Neural progenitor cell (in vitro differentiated cells): Measurements from ENCODE around the gene CCM2. TPM values are rescaled to one million over a fixed set of nuclear protein-coding genes. Genes with fewer than 3 reads are reported as not detected.

Source experiments
- DNase-seq: peaks from one replicate; pipeline ENCODE4 v3.0.0-alpha.2; 2016; ENCODE audit warnings: low spot score
- H2AFZ ChIP-seq: fragments of 200-600 bp; sonication (generic); replicated peaks from 2 replicates; pipeline ENCODE4 v1.6.1; 2016; ENCODE audit warnings: antibody characterized with exemption
- H3F3A ChIP-seq: fragments of 200-600 bp; sonication (generic); 2 replicates; pipeline ENCODE4 v1.6.1; 2016; ENCODE audit warnings: antibody characterized with exemption, low read depth
- H3K27ac ChIP-seq: fragments of 200-600 bp; sonication (generic); 2 replicates; pipeline ENCODE4 v1.5.1; 2016; ENCODE audit warnings: mild to moderate bottlenecking
- H3K27me3 ChIP-seq: fragments of 200-600 bp; sonication (generic); 2 replicates; pipeline ENCODE4 v1.6.1; 2016; ENCODE audit warnings: mild to moderate bottlenecking, moderate library complexity
- H3K36me3 ChIP-seq: fragments of 200-600 bp; sonication (generic); 2 replicates; pipeline ENCODE4 v1.5.1; 2016
- H3K4me1 ChIP-seq: fragments of 200-600 bp; sonication (generic); 2 replicates; pipeline ENCODE4 v1.6.1; 2016; ENCODE audit warnings: mixed run types
- H3K4me2 ChIP-seq: fragments of 200-600 bp; sonication (generic); 2 replicates; pipeline ENCODE4 v1.6.1; 2016
- H3K4me3 ChIP-seq: fragments of 200-600 bp; sonication (generic); 2 replicates; pipeline ENCODE4 v1.5.1; 2016
- H3K79me2 ChIP-seq: fragments of 200-600 bp; sonication (generic); 2 replicates; pipeline ENCODE4 v1.6.1; 2016; ENCODE audit warnings: low read depth
- H3K9ac ChIP-seq: fragments of 200-600 bp; sonication (generic); 2 replicates; pipeline ENCODE4 v1.6.1; 2016
- H3K9me3 ChIP-seq: fragments of 200-600 bp; sonication (generic); 2 replicates; pipeline ENCODE4 v1.5.1; 2016; ENCODE audit warnings: low read depth
- H4K20me1 ChIP-seq: fragments of 200-600 bp; sonication (generic); 2 replicates; pipeline ENCODE4 v1.6.1; 2016; ENCODE audit warnings: low read depth
- H3K27ac Mint-ChIP-seq: 3 replicates; pipeline ENCODE4 v1.8.0; 2021; ENCODE audit warnings: mixed read lengths
- H3K27me3 Mint-ChIP-seq: 2 replicates; pipeline ENCODE4 v1.8.0; 2022; ENCODE audit warnings: low read depth, mild to moderate bottlenecking, inconsistent platforms, moderate library complexity, mixed read lengths; ENCODE audit not compliant: insufficient read depth
- H3K36me3 Mint-ChIP-seq: 3 replicates; pipeline ENCODE4 v1.8.0; 2021; ENCODE audit warnings: mixed read lengths
- H3K4me1 Mint-ChIP-seq: 3 replicates; pipeline ENCODE4 v1.8.0; 2021; ENCODE audit warnings: mixed read lengths
- H3K4me3 Mint-ChIP-seq: 3 replicates; pipeline ENCODE4 v1.8.0; 2021; ENCODE audit warnings: mild to moderate bottlenecking, moderate library complexity, mixed read lengths
- H3K9me3 Mint-ChIP-seq: 3 replicates; pipeline ENCODE4 v1.8.0; 2020; ENCODE audit warnings: mixed read lengths
- CTCF ChIP-seq: fragments of 200-600 bp; sonication (generic); IDR thresholded peaks from 2 replicates; pipeline ENCODE4 v1.5.1; 2017; ENCODE audit warnings: antibody characterized with exemption, mild to moderate bottlenecking
- EZH2 ChIP-seq: fragments of 200-600 bp; sonication (generic); IDR thresholded peaks from 2 replicates; pipeline ENCODE4 v1.6.1; 2017; ENCODE audit warnings: antibody characterized with exemption, mild to moderate bottlenecking, moderate library complexity
- EZH2phosphoT487 ChIP-seq: fragments of 200-600 bp; sonication (generic); IDR thresholded peaks from 2 replicates; pipeline ENCODE4 v1.6.1; 2017; ENCODE audit warnings: antibody characterized with exemption
- total RNA-seq: library from RNA; depleted of rRNA; stranded (reverse); fragments of >200 nt; gene quantifications from 2 replicates; pipeline ENCODE4 v1.2.3, GENCODE V29; 2015; ENCODE audit warnings: low replicate concordance

The CCM2 gene
- total RNA-seq, 1 donor from 2014 or later, result 21.8 TPM

GRCh38 chr7:45085619-45086200 lies 85.7 kb downstream of the CCM2 start:
- peaks cover 5% of the 10 kb centered on the region for H4K20me1 ChIP-seq
- Mint-ChIP-seq H3K36me3 (no peaks in the 10 kb centered on the region), H3K4me3 (no peak overlapping the region), H3K27ac (peak overlapping the region; percentile 33), H3K9me3 (no peaks in the 10 kb centered on the region), H3K4me1 (peaks cover 16% of the 10 kb centered on the region), H3K27me3 (peaks cover 10% of the 10 kb centered on the region)
- TF ChIP-seq CTCF, result no peak
- TF ChIP-seq EZH2, result no peak
- TF ChIP-seq EZH2phosphoT487, result no peak
- no peak overlapping the region for H3K4me2 ChIP-seq
- no peak overlapping the region for H2AFZ ChIP-seq
- no peak overlapping the region for H3K9ac ChIP-seq
- DNase-seq, result no peak
- peaks cover 3% of the 10 kb centered on the region for H3F3A ChIP-seq
- H3K27me3 ChIP-seq, result peaks cover 30% of the 10 kb centered on the region
- no peak overlapping the region for H3K4me3 ChIP-seq
- no peak overlapping the region for H3K27ac ChIP-seq
- no peaks in the 10 kb centered on the region for H3K79me2 ChIP-seq
- no peaks in the 10 kb centered on the region for H3K36me3 ChIP-seq
- no peaks in the 10 kb centered on the region for H3K4me1 ChIP-seq
- no peaks in the 10 kb centered on the region for H3K9me3 ChIP-seq

GRCh38 chr7:45086331-45087065 lies 86.5 kb downstream of the CCM2 start:
- H3K36me3 ChIP-seq, result no peaks in the 10 kb centered on the region

GRCh38 chr7:45087301-45088145 lies 87.5 kb downstream of the CCM2 start:
- Mint-ChIP-seq H3K36me3 (no peaks in the 10 kb centered on the region), H3K9me3 (peaks cover 2% of the 10 kb centered on the region), H3K4me3 (peak overlapping the region; percentile 78), H3K27ac (no peak overlapping the region), H3K27me3 (peaks cover 10% of the 10 kb centered on the region), H3K4me1 (peaks cover 16% of the 10 kb centered on the region)
- TF ChIP-seq EZH2 (no peak), CTCF (no peak), EZH2phosphoT487 (no peak)
- H3K9ac ChIP-seq, result no peak overlapping the region
- H3K4me2 ChIP-seq, result no peak overlapping the region
- DNase-seq, result no peak
- no peaks in the 10 kb centered on the region for H3K9me3 ChIP-seq
- H3K27me3 ChIP-seq, result peaks cover 30% of the 10 kb centered on the region
- H3K36me3 ChIP-seq, result no peaks in the 10 kb centered on the region
- H3K4me1 ChIP-seq, result peaks cover 1% of the 10 kb centered on the region
- H2AFZ ChIP-seq, result no peak overlapping the region
- no peak overlapping the region for H3K4me3 ChIP-seq
- H3K79me2 ChIP-seq, result no peaks in the 10 kb centered on the region
- H3K27ac ChIP-seq, result no peak overlapping the region
- peaks cover 5% of the 10 kb centered on the region for H4K20me1 ChIP-seq
- H3F3A ChIP-seq, result peaks cover 3% of the 10 kb centered on the region

More at GRCh38 chr7:45086331-45087065, 86.5 kb downstream of the CCM2 start:
- no peaks in the 10 kb centered on the region for H3K9me3 Mint-ChIP-seq
- Histone ChIP-seq H3K27me3 (peaks cover 30% of the 10 kb centered on the region), H3K27ac (no peak overlapping the region), H3K4me3 (no peak overlapping the region), H3K4me2 (no peak overlapping the region), H3K79me2 (no peaks in the 10 kb centered on the region), H3K4me1 (no peaks in the 10 kb centered on the region), H3F3A (peaks cover 3% of the 10 kb centered on the region), H2AFZ (no peak overlapping the region), H3K9me3 (no peaks in the 10 kb centered on the region), H4K20me1 (peaks cover 5% of the 10 kb centered on the region), H3K9ac (no peak overlapping the region)
- no peak for DNase-seq
- TF ChIP-seq CTCF, result no peak
- no peak for TF ChIP-seq EZH2phosphoT487
- no peak for TF ChIP-seq EZH2
- peaks cover 10% of the 10 kb centered on the region for H3K27me3 Mint-ChIP-seq
- peaks cover 16% of the 10 kb centered on the region for H3K4me1 Mint-ChIP-seq
- no peaks in the 10 kb centered on the region for H3K36me3 Mint-ChIP-seq
- peak overlapping the region; percentile 78 for H3K4me3 Mint-ChIP-seq
- H3K27ac Mint-ChIP-seq, result peak overlapping the region; percentile 33
